Stimulated activated memory B cell treated with anti-CD40 and anti-IgM and Interleukin-4, amounts not matched to agents 10 μg/mL and 1 μg/mL and 100 μg/mL, for 72 hours (primary cell): ENCODE results near the gene HIVEP3.

ENCODE experiments used
- ATAC-seq: fragments of 150-1000 bp; cut with Tn5 transposase; 2 replicates; pipeline ENCODE4 v1.10.0; 2021
- H3K27ac Mint-ChIP-seq: one replicate; pipeline ENCODE4 v1.8.0; 2022; ENCODE audit warnings: mild to moderate bottlenecking, mixed read lengths
- H3K27me3 Mint-ChIP-seq: one replicate; pipeline ENCODE4 v1.8.0; 2022; ENCODE audit warnings: mixed read lengths
- H3K36me3 Mint-ChIP-seq: one replicate; pipeline ENCODE4 v1.8.0; 2022; ENCODE audit warnings: mixed read lengths
- H3K4me1 Mint-ChIP-seq: one replicate; pipeline ENCODE4 v1.8.0; 2022; ENCODE audit warnings: mixed read lengths
- H3K4me3 Mint-ChIP-seq: one replicate; pipeline ENCODE4 v1.8.0; 2022; ENCODE audit warnings: mild to moderate bottlenecking, moderate library complexity, mixed read lengths
- H3K9me3 Mint-ChIP-seq: one replicate; pipeline ENCODE4 v1.8.0; 2022; ENCODE audit warnings: mixed read lengths

HIVEP3 gene

GRCh38 chr1:41719590-41719989 lies 199.1 kb downstream of the HIVEP3 start:
- Mint-ChIP-seq H3K36me3 (no peaks in the 10 kb centered on the region), H3K27ac (peak overlapping the region; percentile 40), H3K4me1 (peaks cover 56% of the 10 kb centered on the region), H3K27me3 (no peaks in the 10 kb centered on the region), H3K4me3 (no peak overlapping the region), H3K9me3 (no peaks in the 10 kb centered on the region)
- no peak for ATAC-seq

- peaks cover 56% of the 10 kb centered on the region for H3K4me1 Mint-ChIP-seq
- H3K27me3 Mint-ChIP-seq: no peaks in the 10 kb centered on the region
- no peak overlapping the region for H3K4me3 Mint-ChIP-seq
- no peaks in the 10 kb centered on the region for H3K9me3 Mint-ChIP-seq
- H3K27ac Mint-ChIP-seq: peak overlapping the region; percentile 40
- no peak for ATAC-seq
- H3K36me3 Mint-ChIP-seq: no peaks in the 10 kb centered on the region
Observed at GRCh38 chr1:41719128-41719527, 199.6 kb downstream of the HIVEP3 start.

- H3K27ac Mint-ChIP-seq: peak overlapping the region; percentile 40
- no peak for ATAC-seq
- H3K36me3 Mint-ChIP-seq: no peaks in the 10 kb centered on the region
- no peaks in the 10 kb centered on the region for H3K27me3 Mint-ChIP-seq
- no peaks in the 10 kb centered on the region for H3K9me3 Mint-ChIP-seq
- peaks cover 56% of the 10 kb centered on the region for H3K4me1 Mint-ChIP-seq
- no peak overlapping the region for H3K4me3 Mint-ChIP-seq
Observed at GRCh38 chr1:41718497-41718896, 200.2 kb downstream of the HIVEP3 start.

- no peak overlapping the region for H3K4me3 Mint-ChIP-seq
- ATAC-seq: no peak
Observed at GRCh38 chr1:41716188-41717130, 202.3 kb downstream of the HIVEP3 start.

GRCh38 chr1:41715441-41716095 lies 203.2 kb downstream of the HIVEP3 start:
- ATAC-seq: no peak
- no peaks in the 10 kb centered on the region for H3K9me3 Mint-ChIP-seq
- no peak overlapping the region for H3K4me3 Mint-ChIP-seq
- H3K27ac Mint-ChIP-seq: peak overlapping the region; percentile 12
- H3K4me1 Mint-ChIP-seq: peaks cover 38% of the 10 kb centered on the region
- H3K36me3 Mint-ChIP-seq: no peaks in the 10 kb centered on the region
- H3K27me3 Mint-ChIP-seq: no peaks in the 10 kb centered on the region

More at GRCh38 chr1:41716188-41717130, 202.3 kb downstream of the HIVEP3 start:
- no peaks in the 10 kb centered on the region for H3K27me3 Mint-ChIP-seq
- H3K27ac Mint-ChIP-seq: peak overlapping the region; percentile 12
- H3K9me3 Mint-ChIP-seq: no peaks in the 10 kb centered on the region
- H3K36me3 Mint-ChIP-seq: no peaks in the 10 kb centered on the region
- peaks cover 44% of the 10 kb centered on the region for H3K4me1 Mint-ChIP-seq

- Mint-ChIP-seq H3K9me3 (no peaks in the 10 kb centered on the region), H3K4me3 (no peak overlapping the region), H3K27me3 (no peaks in the 10 kb centered on the region), H3K36me3 (no peaks in the 10 kb centered on the region), H3K4me1 (peaks cover 37% of the 10 kb centered on the region), H3K27ac (peak overlapping the region; percentile 12)
- ATAC-seq: no peak
Observed at GRCh38 chr1:41714638-41715389, 203.9 kb downstream of the HIVEP3 start.

GRCh38 chr1:41713557-41714327 lies 205.0 kb downstream of the HIVEP3 start:
- Mint-ChIP-seq H3K27ac (peak overlapping the region; percentile 12), H3K4me1 (peaks cover 33% of the 10 kb centered on the region), H3K9me3 (no peaks in the 10 kb centered on the region), H3K27me3 (no peaks in the 10 kb centered on the region), H3K4me3 (no peak overlapping the region), H3K36me3 (no peaks in the 10 kb centered on the region)
- ATAC-seq: no peak

GRCh38 chr1:41713141-41713540 lies 205.6 kb downstream of the HIVEP3 start:
- Mint-ChIP-seq H3K36me3 (no peaks in the 10 kb centered on the region), H3K27ac (peak overlapping the region; percentile 4), H3K4me1 (peaks cover 35% of the 10 kb centered on the region), H3K27me3 (no peaks in the 10 kb centered on the region), H3K9me3 (no peaks in the 10 kb centered on the region), H3K4me3 (no peak overlapping the region)
- ATAC-seq: no peak

- H3K4me1 Mint-ChIP-seq: peaks cover 38% of the 10 kb centered on the region
- no peaks in the 10 kb centered on the region for H3K36me3 Mint-ChIP-seq
- no peak for ATAC-seq
- H3K4me3 Mint-ChIP-seq: no peak overlapping the region
- no peaks in the 10 kb centered on the region for H3K27me3 Mint-ChIP-seq
- H3K27ac Mint-ChIP-seq: no peak overlapping the region
- H3K9me3 Mint-ChIP-seq: no peaks in the 10 kb centered on the region
Observed at GRCh38 chr1:41712695-41713094, 206.0 kb downstream of the HIVEP3 start.

GRCh38 chr1:41712081-41712480 lies 206.6 kb downstream of the HIVEP3 start:
- Mint-ChIP-seq H3K27me3 (no peaks in the 10 kb centered on the region), H3K27ac (no peak overlapping the region), H3K9me3 (no peaks in the 10 kb centered on the region), H3K4me3 (no peak overlapping the region), H3K36me3 (no peaks in the 10 kb centered on the region), H3K4me1 (peaks cover 38% of the 10 kb centered on the region)
- no peak for ATAC-seq

GRCh38 chr1:41711581-41711980 lies 207.1 kb downstream of the HIVEP3 start:
- Mint-ChIP-seq H3K4me1 (peaks cover 39% of the 10 kb centered on the region), H3K4me3 (no peak overlapping the region), H3K9me3 (no peaks in the 10 kb centered on the region), H3K27me3 (no peaks in the 10 kb centered on the region), H3K36me3 (no peaks in the 10 kb centered on the region), H3K27ac (no peak overlapping the region)
- ATAC-seq: no peak

GRCh38 chr1:41710980-41711379 lies 207.7 kb downstream of the HIVEP3 start:
- no peak for ATAC-seq
- Mint-ChIP-seq H3K36me3 (no peaks in the 10 kb centered on the region), H3K27ac (no peak overlapping the region), H3K4me3 (no peak overlapping the region), H3K27me3 (no peaks in the 10 kb centered on the region), H3K9me3 (no peaks in the 10 kb centered on the region), H3K4me1 (peaks cover 37% of the 10 kb centered on the region)

- Mint-ChIP-seq H3K36me3 (no peaks in the 10 kb centered on the region), H3K9me3 (no peaks in the 10 kb centered on the region), H3K27ac (no peak overlapping the region), H3K27me3 (no peaks in the 10 kb centered on the region), H3K4me3 (no peak overlapping the region), H3K4me1 (peaks cover 33% of the 10 kb centered on the region)
- ATAC-seq: no peak
Observed at GRCh38 chr1:41709873-41710272, 208.8 kb downstream of the HIVEP3 start.

- no peaks in the 10 kb centered on the region for H3K9me3 Mint-ChIP-seq
- no peaks in the 10 kb centered on the region for H3K36me3 Mint-ChIP-seq
- no peak overlapping the region for H3K4me3 Mint-ChIP-seq
- no peak for ATAC-seq
- no peak overlapping the region for H3K27ac Mint-ChIP-seq
- peaks cover 33% of the 10 kb centered on the region for H3K4me1 Mint-ChIP-seq
- no peaks in the 10 kb centered on the region for H3K27me3 Mint-ChIP-seq
Observed at GRCh38 chr1:41709331-41709730, 209.4 kb downstream of the HIVEP3 start.

- ATAC-seq: peak; percentile 82
- Mint-ChIP-seq H3K4me3 (no peak overlapping the region), H3K9me3 (no peaks in the 10 kb centered on the region), H3K4me1 (peaks cover 33% of the 10 kb centered on the region), H3K27ac (no peak overlapping the region), H3K36me3 (no peaks in the 10 kb centered on the region), H3K27me3 (no peaks in the 10 kb centered on the region)
Observed at GRCh38 chr1:41708332-41708731, 210.4 kb downstream of the HIVEP3 start.
